ENCODE results near the gene MRPL52.
A peak's percentile ranks its signal among the peaks of the same experiment; 100 is the strongest.
"Not testable (repeated sequence)": the region's sequence is repeated elsewhere in the genome, so short reads cannot be mapped to it uniquely, and the experiment has no call there.

Gene MRPL52

GRCh38 chr14:22812744-22813143 lies 16.9 kb upstream of the MRPL52 start:
- no peak for DNase-seq

DNA sequence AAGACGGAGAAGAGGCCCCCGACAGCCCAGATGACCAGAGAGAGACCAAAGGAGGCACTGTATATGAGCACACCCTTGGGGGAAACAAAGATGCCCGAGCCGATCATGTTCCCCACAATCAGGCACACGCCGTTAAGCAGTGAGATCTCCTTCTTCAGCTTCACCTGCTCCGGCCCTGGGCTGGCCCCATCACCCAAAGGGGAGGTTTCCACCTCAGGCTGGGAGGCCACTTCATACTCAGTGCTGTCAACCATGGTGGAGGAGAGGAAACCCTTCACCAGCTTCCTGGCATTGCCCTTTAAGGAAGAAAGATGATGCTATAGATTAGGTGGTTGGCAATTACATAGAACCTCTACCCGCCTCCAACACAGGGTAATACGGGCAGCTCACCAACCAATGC lies 16.5 kb upstream of the MRPL52 start:
- DNase-seq, result no peak

DNA sequence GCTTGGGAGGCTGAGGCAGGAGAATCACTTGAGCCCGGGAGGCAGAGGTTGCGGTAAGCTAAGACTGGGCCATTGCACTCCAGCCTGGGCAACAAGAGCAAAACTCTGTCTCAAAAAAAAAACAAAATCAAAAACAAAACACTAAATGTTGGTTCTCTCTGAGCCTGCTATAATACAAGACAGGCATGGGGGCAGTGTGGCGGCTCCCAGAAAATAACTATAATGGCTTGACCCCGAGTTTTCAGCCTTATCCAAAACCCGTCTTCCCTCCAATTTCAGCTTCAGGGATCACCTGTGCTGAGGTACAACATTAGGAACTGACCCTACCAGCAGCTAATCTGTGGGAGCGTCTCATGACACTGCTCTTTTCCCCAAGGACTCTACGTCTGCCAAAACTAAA lies 15.3 kb upstream of the MRPL52 start:
- no peak for DNase-seq

- no peak for DNase-seq
These were observed 14.6 kb upstream of the MRPL52 start, which contains the start of gene SLC7A7 for GRCh38 chr14:22814941-22815713. Gene SLC7A7 (minus strand): TSS chr14:22815435. CDS start chr14:22813398, 2,037 bp downstream.

- DNase-seq, result no peak
These were observed 10.3 kb upstream of the MRPL52 start for GRCh38 chr14:22819151-22819988.

GRCh38 chr14:22820731-22821130 lies 9.0 kb upstream of the MRPL52 start:
- no peak for DNase-seq

DNA sequence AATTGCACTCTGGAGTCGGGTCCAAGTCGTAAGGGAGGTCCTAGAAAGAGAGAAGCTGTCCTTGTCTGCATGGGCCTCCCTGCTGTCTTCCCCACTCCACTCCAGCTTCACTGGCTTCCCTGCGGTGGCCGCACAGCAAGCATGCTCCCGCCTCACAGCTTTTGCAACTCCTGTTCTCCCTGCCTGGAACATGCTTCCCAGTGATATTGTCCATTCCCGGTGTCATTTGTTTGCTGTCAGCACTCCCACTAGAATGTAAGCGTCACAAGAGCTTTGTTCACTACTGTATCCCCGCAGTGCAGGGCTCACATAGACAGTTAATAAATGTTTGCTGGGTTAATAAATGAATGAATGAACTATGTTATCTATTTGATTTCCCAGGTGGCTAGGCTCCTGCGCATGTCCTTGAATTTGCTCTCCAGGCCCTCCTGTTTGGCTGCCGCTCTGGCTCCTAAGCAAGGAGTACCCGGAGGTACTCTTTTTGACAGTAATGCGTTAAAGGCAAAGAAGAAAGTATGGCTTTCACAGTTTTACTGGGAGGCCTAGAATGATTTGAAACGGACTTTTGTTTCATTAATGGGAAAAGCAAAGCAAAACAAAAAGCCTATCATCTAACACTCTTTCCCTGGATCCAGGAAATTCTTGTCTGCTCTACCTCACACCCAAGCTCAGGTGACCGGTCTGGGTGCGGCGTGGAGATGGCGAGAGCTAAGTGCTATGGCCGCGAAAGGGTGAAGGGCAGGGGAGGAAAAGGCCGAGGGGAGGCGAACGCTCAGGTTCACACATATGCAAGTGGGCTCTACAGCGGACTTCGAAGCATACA lies 8.3 kb upstream of the MRPL52 start:
- DNase-seq, result no peak

GRCh38 chr14:22822016-22822570 lies 7.6 kb upstream of the MRPL52 start:
- DNase-seq, result no peak

GRCh38 chr14:22822571-22823098 lies 7.1 kb upstream of the MRPL52 start:
- DNase-seq, result peak; percentile 49

GRCh38 chr14:22824711-22825359 lies 4.9 kb upstream of the MRPL52 start:
- DNase-seq, result no peak

- not testable (repeated sequence) for DNase-seq
These were observed 519 bp upstream of the MRPL52 start for GRCh38 chr14:22829076-22829660.

- DNase-seq, result no peak
These were observed 840 bp downstream of the MRPL52 start for GRCh38 chr14:22830443-22831010.

GRCh38 chr14:22835505-22835904 lies 5.8 kb downstream of the MRPL52 start:
- DNase-seq, result no peak

DNA sequence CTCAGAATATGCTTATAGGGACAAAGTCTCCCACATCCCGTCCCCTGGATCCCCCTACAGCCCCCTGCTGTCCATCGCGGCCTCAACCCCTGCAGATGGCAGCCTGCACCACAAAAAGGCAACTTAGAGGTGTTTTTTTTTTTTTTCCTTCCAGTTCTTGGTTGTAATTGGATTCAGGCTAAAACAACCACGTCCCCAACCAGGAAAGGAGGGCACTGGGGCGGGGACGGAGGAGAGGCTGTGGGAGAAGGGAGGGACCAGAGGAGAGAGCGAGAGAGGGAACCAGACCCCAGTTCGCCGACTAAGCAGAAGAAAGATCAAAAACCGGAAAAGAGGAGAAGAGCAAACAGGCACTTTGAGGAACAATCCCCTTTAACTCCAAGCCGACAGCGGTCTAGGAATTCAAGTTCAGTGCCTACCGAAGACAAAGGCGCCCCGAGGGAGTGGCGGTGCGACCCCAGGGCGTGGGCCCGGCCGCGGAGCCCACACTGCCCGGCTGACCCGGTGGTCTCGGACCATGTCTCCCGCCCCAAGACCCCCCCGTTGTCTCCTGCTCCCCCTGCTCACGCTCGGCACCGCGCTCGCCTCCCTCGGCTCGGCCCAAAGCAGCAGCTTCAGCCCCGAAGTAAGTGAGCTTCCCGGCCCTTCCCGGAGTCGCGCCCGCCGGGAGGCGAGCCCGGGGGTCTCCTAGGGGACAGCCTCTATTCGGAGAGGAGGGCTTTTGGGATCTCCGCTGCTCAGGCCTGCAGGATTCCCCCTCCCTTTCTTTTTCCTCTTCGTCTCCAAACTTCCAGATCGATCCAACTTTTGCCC lies 6.8 kb downstream of the MRPL52 start, which contains the start of gene MMP14:
Gene MMP14, plus strand, starts transcription at position 285 of the 813 bp plus-strand sequence. Its CDS starts 233 bp downstream, at position 518.
- DNase-seq, result no peak

- DNase-seq, result no peak
These were observed 7.5 kb downstream of the MRPL52 start for GRCh38 chr14:22837114-22837749.

- DNase-seq, result no peak
These were observed 8.3 kb downstream of the MRPL52 start for GRCh38 chr14:22837750-22838538.

- no peak for DNase-seq
These were observed 8.9 kb downstream of the MRPL52 start for GRCh38 chr14:22838631-22839041.

DNA sequence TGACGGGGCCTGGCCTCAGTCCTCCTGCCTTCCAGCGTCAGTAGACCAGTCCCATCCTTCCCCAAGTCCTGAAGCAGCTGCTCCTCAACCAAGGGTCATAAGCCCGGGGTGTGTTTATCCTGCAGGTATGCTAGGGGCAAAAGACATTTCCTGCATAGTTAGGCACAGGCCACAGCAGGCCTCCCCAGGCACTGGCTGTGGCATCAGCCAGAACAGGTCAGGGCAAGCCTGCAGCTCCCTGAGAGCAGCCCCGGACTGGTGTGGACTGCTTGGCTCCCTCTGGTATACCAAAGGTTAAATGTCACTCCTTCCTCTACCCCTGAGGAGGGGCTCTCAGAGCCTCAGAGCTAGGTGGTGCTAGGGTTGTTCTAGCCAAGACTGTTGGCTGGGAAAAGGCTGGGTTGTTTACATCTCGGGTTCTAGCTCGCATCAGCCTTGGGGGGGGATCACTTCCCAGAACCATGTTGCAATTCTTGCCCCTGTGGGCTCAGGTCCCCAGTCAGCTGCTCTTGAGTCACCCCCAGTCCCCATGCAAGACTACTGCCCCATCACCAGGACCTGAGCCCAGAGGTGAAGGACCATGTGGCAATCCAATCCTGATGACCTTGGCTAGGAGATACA lies 9.6 kb downstream of the MRPL52 start:
- DNase-seq, result no peak
